HG03442 (cell line): Measurements from ENCODE around the gene SLC25A47.
A peak's percentile ranks its signal among the peaks of the same experiment; 100 is the strongest.
"Not testable (repeated sequence)": the region's sequence is repeated elsewhere in the genome, so short reads cannot be mapped to it uniquely, and the experiment has no call there.

Source experiments
- ATAC-seq: cut with Tn5 transposase; IDR thresholded peaks from one replicate; pipeline ENCODE4 v1.9.1; 2021; ENCODE audit warnings: mild to moderate bottlenecking, moderate library complexity; ENCODE audit not compliant: unreplicated experiment

The SLC25A47 gene, protein sequence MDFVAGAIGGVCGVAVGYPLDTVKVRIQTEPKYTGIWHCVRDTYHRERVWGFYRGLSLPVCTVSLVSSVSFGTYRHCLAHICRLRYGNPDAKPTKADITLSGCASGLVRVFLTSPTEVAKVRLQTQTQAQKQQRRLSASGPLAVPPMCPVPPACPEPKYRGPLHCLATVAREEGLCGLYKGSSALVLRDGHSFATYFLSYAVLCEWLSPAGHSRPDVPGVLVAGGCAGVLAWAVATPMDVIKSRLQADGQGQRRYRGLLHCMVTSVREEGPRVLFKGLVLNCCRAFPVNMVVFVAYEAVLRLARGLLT

GRCh38 chr14:100323121-100323941, at the start of gene SLC25A47:
SLC25A47 (plus strand) TSS chr14:100323339; CDS start chr14:100323415, 76 bp downstream.
- no peak for ATAC-seq

DNA sequence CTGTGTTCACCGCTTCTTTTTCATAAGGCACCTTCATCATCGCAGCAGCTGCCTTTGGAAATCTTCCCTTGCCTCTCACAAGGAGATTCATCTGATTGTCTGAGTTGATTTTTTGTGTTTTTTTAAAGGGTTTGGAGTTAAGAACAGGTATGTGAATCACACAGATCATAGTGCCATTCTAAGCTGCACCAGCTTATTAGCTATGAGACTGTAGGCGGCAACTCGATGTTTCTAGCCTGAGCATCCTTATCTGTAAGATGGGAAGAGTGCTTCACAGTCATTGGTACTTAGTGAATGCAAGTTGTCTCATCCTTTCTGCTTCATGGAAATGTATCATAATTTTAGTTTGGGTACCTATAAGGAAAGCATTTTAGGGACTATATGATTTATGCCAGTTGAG, 48.9 kb upstream of the SLC25A47 start:
- ATAC-seq, result no peak

DNA sequence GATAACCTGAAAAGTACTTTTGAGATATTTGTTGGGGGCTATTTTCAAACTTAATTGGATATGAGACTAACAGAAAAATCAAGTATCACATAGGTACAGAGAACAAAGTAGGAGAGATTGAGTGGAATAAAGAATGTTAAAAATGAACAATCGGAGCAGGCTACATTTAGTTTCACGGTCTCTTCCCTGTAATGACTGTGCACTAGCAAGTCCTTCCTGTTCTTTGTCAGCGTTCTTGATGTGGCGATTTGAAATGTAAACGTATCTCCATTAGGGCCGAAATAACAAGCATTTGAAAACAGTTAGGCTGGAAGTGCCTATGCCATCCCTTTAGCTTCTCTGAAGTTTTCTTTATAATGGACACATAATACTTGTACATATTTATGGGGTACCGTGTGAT, 47.9 kb upstream of the SLC25A47 start:
- ATAC-seq, result no peak

- no peak for ATAC-seq
Measured at GRCh38 chr14:100278702-100279101, 44.4 kb upstream of the SLC25A47 start.

DNA sequence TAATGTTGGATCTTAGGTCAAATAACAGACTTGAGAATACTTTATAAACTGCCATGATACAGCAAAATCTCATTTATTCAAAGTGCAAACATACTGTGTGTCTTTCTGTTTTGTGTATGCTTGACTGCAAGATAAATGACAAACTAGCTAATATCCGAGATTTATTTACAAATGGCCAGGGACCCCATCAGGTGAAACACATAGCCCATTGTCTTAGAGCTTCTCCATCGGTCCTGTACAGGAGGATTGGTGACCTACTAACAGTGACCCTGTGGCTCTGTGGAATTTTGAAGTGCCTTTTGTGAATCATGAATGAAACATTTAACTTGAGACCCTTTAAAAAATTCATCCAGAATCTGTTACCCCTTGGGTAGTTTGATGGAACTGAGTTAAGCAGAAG, 44.0 kb upstream of the SLC25A47 start:
- no peak for ATAC-seq

DNA sequence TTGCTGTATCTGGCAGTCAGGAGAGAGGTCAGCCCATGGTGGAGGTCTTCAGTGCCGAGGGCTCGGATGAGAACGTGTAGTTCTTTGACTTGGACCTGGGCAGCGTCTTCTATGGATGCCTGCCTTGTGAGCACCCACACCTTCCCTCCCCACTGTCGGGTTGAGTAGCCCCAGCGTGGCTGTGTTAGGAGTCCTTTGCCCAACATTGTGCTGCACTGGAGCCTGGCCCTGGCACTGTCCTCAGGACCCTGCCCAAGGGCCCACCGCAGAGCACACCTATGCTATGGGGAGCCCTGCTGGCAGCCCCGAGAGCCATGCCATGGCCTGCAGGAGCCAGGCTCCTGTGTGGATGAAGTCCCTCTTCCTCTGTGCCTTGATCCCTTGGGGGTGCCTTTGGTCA, 43.6 kb upstream of the SLC25A47 start:
- no peak for ATAC-seq

DNA sequence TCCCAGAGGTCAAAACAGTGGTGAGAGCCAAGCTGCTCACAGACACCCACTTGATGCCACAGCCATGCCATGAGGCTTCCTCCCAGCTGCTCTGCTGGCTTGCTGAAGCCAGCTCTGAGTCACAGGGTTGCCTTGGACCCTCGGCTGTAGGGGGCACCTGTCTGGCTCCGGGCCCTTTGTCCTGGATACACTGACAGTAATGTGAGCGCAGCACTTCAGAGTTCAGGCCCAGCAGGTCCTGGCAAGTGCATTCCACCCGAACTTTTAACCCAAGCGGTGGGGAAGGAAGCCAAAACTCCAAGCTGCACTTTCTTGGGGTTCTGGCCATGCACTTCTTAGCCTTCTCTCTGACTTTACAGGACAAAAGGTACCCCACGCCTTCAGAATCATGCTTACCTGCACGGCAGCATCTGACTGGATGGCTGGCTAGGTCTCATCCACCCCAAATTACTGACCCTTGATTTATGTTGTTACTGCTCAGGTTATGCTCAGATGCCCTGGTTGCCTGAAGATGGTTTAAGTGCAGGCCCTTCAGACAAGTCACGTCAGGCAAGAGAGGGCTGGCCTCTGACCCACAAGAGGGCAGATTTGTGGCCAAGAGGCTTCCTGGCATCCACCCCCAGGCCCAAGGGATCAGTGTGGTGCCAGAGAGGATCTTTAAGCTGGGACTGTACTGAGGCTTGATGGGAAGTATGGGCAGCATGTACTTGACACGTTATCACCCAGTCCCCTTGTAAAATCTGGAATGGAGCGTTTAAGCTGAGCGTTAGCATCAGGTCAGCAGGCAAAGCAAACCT, 41.7 kb upstream of the SLC25A47 start:
- ATAC-seq, result no peak

DNA sequence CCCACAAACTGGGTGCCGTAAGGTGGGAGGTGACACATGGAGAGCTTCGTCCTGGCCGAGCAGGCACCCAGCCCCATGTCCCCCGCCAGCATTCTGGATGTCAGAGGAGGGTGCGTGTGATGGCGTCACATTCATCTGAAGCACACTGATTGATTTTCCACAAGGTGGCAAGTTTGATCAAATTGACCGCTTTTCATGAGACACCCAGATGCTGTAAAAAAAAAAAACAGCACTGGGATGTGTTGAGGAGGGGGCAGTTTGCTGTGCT, 41.1 kb upstream of the SLC25A47 start:
- ATAC-seq, result no peak

GRCh38 chr14:100282766-100283419, 40.2 kb upstream of the SLC25A47 start:
- no peak for ATAC-seq

- not testable (repeated sequence) for ATAC-seq
Measured at GRCh38 chr14:100283436-100283835, 39.7 kb upstream of the SLC25A47 start.

- ATAC-seq, result no peak
Measured at GRCh38 chr14:100283984-100284881, 38.9 kb upstream of the SLC25A47 start.

DNA sequence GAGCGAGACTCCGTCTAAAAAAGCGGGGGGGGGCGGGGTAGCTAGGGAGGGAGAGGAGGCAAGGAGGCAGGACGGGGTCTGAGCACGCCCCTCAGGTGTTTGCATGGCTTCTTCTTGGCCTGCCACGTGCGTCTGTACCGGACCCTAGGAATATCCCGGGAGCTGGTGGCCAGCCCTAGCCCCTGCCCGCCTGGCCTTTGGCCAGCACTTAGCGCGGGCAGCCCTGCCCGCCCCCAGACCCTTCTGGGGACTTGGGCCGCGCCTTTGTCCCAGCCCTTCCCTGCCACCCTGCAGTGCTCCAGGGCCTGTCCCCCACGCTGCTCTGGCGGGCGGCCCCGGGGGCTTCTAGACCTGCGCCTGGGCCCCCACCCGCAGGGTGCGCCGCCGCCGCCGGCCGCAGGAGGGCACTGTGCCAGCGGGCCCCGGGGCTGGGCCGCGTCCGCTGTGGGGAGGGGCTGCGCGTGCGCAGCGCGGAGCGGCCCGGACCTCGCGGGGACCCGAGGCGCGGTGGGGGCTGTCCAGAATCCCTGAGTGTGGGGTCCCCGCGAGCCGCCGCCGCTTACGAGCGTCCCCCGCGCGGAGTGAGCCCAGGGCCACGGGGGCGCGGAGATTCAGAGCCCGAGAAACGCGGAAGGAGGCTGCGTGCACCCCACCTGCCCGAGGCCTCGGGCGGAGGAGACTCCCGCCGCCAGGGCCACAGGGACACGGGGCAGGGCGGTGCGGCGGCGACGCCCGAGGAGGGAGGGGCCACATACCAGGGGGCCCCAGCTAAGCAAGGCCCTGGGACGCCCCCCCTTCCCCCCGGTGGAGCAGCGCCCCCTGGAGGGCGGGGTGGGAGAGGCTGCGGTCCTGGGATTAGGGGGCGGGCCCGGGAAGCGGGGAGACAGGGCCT, 37.9 kb upstream of the SLC25A47 start:
- ATAC-seq, result peak; percentile 83

GRCh38 chr14:100285913-100286400, 37.2 kb upstream of the SLC25A47 start:
- ATAC-seq, result no peak

GRCh38 chr14:100286484-100287191, 36.5 kb upstream of the SLC25A47 start:
- no peak for ATAC-seq

GRCh38 chr14:100287202-100287997, 35.7 kb upstream of the SLC25A47 start:
- no peak for ATAC-seq

GRCh38 chr14:100287998-100288295, 35.2 kb upstream of the SLC25A47 start:
- not testable (repeated sequence) for ATAC-seq

GRCh38 chr14:100288382-100289185, 34.6 kb upstream of the SLC25A47 start:
- no peak for ATAC-seq
